SK-N-SH treated with all-trans-retinoic acid at 6 μM for 48 hours (cell line): ENCODE data around the gene OSER1.

Experiments used
- ATAC-seq: fragments of 200-7000 bp; cut with Tn5 transposase; 3 replicates; pipeline ENCODE4 v1.9.1; 2020; ENCODE audit warnings: mild to moderate bottlenecking, moderate library complexity
- ARNTL ChIP-seq: fragments of 450-650 bp; formaldehyde crosslinking; IDR thresholded peaks from 2 replicates; pipeline ENCODE4 v1.5.0; 2020; ENCODE audit warnings: low read depth, mild to moderate bottlenecking, moderate library complexity, borderline replicate concordance
- CSDC2 ChIP-seq: fragments of 250-450 bp; sonication (Bioruptor Pico); IDR thresholded peaks from 2 replicates; pipeline ENCODE4 v1.5.0; 2020; ENCODE audit warnings: mild to moderate bottlenecking, moderate library complexity
- ESRRG ChIP-seq: fragments of 250-450 bp; sonication (Bioruptor Pico); IDR thresholded peaks from 2 replicates; pipeline ENCODE4 v1.6.1; 2021; ENCODE audit warnings: mild to moderate bottlenecking
- GLIS3 ChIP-seq: fragments of 250-450 bp; sonication (Bioruptor Pico); IDR thresholded peaks from 2 replicates; pipeline ENCODE4 v1.5.0; 2020; ENCODE audit warnings: mild to moderate bottlenecking, moderate library complexity
- ISL1 ChIP-seq: fragments of 250-450 bp; sonication (Bioruptor Pico); IDR thresholded peaks from 2 replicates; pipeline ENCODE4 v2.1.2; 2022; ENCODE audit warnings: mild to moderate bottlenecking, moderate library complexity
- OSR1 ChIP-seq: fragments of 250-450 bp; sonication (Bioruptor Pico); IDR thresholded peaks from 2 replicates; pipeline ENCODE4 v1.8.0; 2022; ENCODE audit warnings: moderate library complexity, mild to moderate bottlenecking, inconsistent platforms
- PPARA ChIP-seq: fragments of 250-450 bp; sonication (Bioruptor Pico); IDR thresholded peaks from 2 replicates; pipeline ENCODE4 v1.5.0; 2020; ENCODE audit warnings: mild to moderate bottlenecking, borderline replicate concordance
- RARB ChIP-seq: fragments of 250-450 bp; sonication (Bioruptor Pico); IDR thresholded peaks from 2 replicates; pipeline ENCODE4 v1.8.0; 2021; ENCODE audit warnings: mild to moderate bottlenecking, moderate library complexity
- SNAI2 ChIP-seq: fragments of 250-450 bp; sonication (Bioruptor Pico); IDR thresholded peaks from 2 replicates; pipeline ENCODE4 v1.5.0; 2020; ENCODE audit warnings: mild to moderate bottlenecking, moderate library complexity
- TCF4 ChIP-seq: fragments of 250-450 bp; sonication (Bioruptor Pico); IDR thresholded peaks from 2 replicates; pipeline ENCODE4 v1.8.0; 2021; ENCODE audit warnings: mild to moderate bottlenecking, moderate library complexity, borderline replicate concordance
- TOX ChIP-seq: fragments of 250-450 bp; sonication (Bioruptor Pico); IDR thresholded peaks from 2 replicates; pipeline ENCODE4 v1.8.0; 2021; ENCODE audit warnings: mild to moderate bottlenecking, moderate library complexity, borderline replicate concordance
- TSHZ2 ChIP-seq: fragments of 250-450 bp; sonication (Bioruptor Pico); IDR thresholded peaks from 2 replicates; pipeline ENCODE4 v1.5.0; 2020; ENCODE audit warnings: mild to moderate bottlenecking, moderate library complexity
- ZC3H10 ChIP-seq: fragments of 250-450 bp; sonication (Bioruptor Pico); IDR thresholded peaks from 2 replicates; pipeline ENCODE4 v1.5.1; 2021; ENCODE audit warnings: mild to moderate bottlenecking, moderate library complexity
- ZFP3 ChIP-seq: fragments of 250-450 bp; sonication (Bioruptor Pico); IDR thresholded peaks from 2 replicates; pipeline ENCODE4 v1.5.0; 2020; ENCODE audit warnings: mild to moderate bottlenecking, moderate library complexity
- ZFP30 ChIP-seq: fragments of 450-650 bp; formaldehyde crosslinking; IDR thresholded peaks from 2 replicates; pipeline ENCODE4 v1.5.0; 2022; ENCODE audit warnings: mild to moderate bottlenecking, moderate library complexity
- ZNF565 ChIP-seq: fragments of 450-650 bp; formaldehyde crosslinking; conservative IDR thresholded peaks from 2 replicates; pipeline ENCODE4 v1.5.0; 2020; ENCODE audit warnings: low read depth, mild to moderate bottlenecking, moderate library complexity
- ZNF70 ChIP-seq: fragments of 450-650 bp; formaldehyde crosslinking; IDR thresholded peaks from 2 replicates; pipeline ENCODE4 v1.5.0; 2020; ENCODE audit warnings: mild to moderate bottlenecking, moderate library complexity
- ZNF8 ChIP-seq: fragments of 450-650 bp; formaldehyde crosslinking; IDR thresholded peaks from 2 replicates; pipeline ENCODE4 v1.5.0; 2020; ENCODE audit warnings: mild to moderate bottlenecking, moderate library complexity
- TF ChIP-seq, protein P1 (sequence below): fragments of 250-450 bp; sonication (Bioruptor Pico); IDR thresholded peaks from 2 replicates; pipeline ENCODE4 v1.8.0; 2020; ENCODE audit warnings: mild to moderate bottlenecking, moderate library complexity, borderline replicate concordance
- TF ChIP-seq, protein P2 (sequence below): fragments of 250-450 bp; sonication (Bioruptor Pico); IDR thresholded peaks from 2 replicates; pipeline ENCODE4 v1.5.1; 2021; ENCODE audit warnings: mild to moderate bottlenecking, moderate library complexity
- TF ChIP-seq, protein P3 (sequence below): fragments of 250-450 bp; sonication (Bioruptor Pico); IDR thresholded peaks from 2 replicates; pipeline ENCODE4 v1.8.0; 2021; ENCODE audit warnings: low read depth, mild to moderate bottlenecking, moderate library complexity, borderline replicate concordance

The OSER1 gene

GRCh38 chr20:44211177-44212039 lies 837 bp upstream of the OSER1 start:
- ATAC-seq, result peak; percentile 29
- TF ChIP-seq PPARA (CRISPR knock-in tag) (no peak), ZC3H10 (no peak), GLIS3 (no peak), ESRRG (no peak), ZNF565 (no peak), ARNTL (CRISPR knock-in tag) (no peak), TCF4 (CRISPR knock-in tag) (no peak)
- TF ChIP-seq, protein P1, sequence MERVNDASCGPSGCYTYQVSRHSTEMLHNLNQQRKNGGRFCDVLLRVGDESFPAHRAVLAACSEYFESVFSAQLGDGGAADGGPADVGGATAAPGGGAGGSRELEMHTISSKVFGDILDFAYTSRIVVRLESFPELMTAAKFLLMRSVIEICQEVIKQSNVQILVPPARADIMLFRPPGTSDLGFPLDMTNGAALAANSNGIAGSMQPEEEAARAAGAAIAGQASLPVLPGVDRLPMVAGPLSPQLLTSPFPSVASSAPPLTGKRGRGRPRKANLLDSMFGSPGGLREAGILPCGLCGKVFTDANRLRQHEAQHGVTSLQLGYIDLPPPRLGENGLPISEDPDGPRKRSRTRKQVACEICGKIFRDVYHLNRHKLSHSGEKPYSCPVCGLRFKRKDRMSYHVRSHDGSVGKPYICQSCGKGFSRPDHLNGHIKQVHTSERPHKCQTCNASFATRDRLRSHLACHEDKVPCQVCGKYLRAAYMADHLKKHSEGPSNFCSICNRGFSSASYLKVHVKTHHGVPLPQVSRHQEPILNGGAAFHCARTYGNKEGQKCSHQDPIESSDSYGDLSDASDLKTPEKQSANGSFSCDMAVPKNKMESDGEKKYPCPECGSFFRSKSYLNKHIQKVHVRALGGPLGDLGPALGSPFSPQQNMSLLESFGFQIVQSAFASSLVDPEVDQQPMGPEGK, result no peak
- TF ChIP-seq, protein P2, sequence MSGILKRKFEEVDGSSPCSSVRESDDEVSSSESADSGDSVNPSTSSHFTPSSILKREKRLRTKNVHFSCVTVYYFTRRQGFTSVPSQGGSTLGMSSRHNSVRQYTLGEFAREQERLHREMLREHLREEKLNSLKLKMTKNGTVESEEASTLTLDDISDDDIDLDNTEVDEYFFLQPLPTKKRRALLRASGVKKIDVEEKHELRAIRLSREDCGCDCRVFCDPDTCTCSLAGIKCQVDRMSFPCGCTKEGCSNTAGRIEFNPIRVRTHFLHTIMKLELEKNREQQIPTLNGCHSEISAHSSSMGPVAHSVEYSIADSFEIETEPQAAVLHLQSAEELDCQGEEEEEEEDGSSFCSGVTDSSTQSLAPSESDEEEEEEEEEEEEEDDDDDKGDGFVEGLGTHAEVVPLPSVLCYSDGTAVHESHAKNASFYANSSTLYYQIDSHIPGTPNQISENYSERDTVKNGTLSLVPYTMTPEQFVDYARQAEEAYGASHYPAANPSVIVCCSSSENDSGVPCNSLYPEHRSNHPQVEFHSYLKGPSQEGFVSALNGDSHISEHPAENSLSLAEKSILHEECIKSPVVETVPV (CRISPR knock-in tag), result no peak

DNA sequence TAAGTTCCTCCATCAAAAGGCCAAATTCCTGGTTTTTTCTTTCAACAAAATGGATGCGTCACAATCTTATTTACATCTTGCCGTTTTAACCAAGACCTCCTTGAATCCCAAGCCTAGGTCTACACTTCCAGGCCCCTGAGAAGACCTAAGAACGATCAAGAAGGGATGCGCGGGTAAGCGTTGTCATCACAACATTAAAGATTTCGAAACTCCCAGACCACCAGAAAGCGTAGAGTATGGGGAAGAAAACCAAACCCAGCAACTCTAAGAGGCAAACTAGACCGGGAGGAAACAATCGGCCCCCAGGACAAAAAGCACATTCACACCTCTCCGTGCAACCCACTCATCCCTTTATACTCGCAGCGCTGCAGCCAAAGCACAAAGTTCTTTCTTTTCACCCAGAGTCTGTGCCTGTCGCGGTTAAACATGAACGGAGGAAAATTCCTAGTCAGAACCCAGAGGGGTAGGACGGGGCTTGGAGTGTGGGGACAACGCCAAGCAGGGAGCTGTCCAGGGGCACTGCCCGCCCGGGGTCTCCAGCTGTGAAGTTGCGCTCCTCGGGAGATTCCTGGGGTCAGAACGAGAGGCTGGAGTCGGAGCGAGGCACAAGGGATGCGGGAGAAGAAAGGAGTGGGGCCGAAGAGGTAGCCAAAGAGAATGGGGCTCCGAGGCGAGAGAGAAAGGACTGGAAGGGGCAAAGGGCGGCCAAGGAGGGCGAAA lies 725 bp downstream of the OSER1 start:
- TF ChIP-seq ZFP30 (CRISPR knock-in tag) (no peak), SNAI2 (no peak), ZNF8 (CRISPR knock-in tag) (no peak), ZC3H10 (no peak), TSHZ2 (CRISPR knock-in tag) (no peak), ZNF70 (CRISPR knock-in tag) (no peak), CSDC2 (CRISPR knock-in tag) (no peak), OSR1 (no peak), ZFP3 (no peak), TOX (CRISPR knock-in tag) (no peak), PPARA (CRISPR knock-in tag) (no peak), RARB (CRISPR knock-in tag) (no peak), ZNF565 (no peak), ISL1 (no peak), GLIS3 (no peak)
- TF ChIP-seq, protein P3, sequence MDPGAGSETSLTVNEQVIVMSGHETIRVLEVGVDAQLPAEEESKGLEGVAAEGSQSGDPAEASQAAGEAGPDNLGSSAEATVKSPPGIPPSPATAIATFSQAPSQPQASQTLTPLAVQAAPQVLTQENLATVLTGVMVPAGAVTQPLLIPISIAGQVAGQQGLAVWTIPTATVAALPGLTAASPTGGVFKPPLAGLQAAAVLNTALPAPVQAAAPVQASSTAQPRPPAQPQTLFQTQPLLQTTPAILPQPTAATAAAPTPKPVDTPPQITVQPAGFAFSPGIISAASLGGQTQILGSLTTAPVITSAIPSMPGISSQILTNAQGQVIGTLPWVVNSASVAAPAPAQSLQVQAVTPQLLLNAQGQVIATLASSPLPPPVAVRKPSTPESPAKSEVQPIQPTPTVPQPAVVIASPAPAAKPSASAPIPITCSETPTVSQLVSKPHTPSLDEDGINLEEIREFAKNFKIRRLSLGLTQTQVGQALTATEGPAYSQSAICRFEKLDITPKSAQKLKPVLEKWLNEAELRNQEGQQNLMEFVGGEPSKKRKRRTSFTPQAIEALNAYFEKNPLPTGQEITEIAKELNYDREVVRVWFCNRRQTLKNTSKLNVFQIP (CRISPR knock-in tag), result no peak
- TF ChIP-seq, protein P1, result no peak
- ATAC-seq, result peak; percentile 34
